Progenitor cell of endocrine pancreas (in vitro differentiated cells): ENCODE results near the gene C3AR1. TPM values are rescaled to one million over a fixed set of nuclear protein-coding genes. Genes with fewer than 3 reads are reported as not detected.

Source experiments
- DNase-seq: peaks from one replicate; pipeline ENCODE4 v3.0.0; 2021; ENCODE audit warnings: low spot score; ENCODE audit not compliant: unreplicated experiment
- H3K27ac Mint-ChIP-seq: 2 replicates; pipeline ENCODE4 v1.8.0; 2021; ENCODE audit warnings: mild to moderate bottlenecking, moderate library complexity, mixed read lengths
- H3K27me3 Mint-ChIP-seq: 2 replicates; pipeline ENCODE4 v1.8.0; 2021; ENCODE audit warnings: mixed read lengths
- H3K36me3 Mint-ChIP-seq: 2 replicates; pipeline ENCODE4 v1.8.0; 2022; ENCODE audit warnings: mixed read lengths; ENCODE audit not compliant: insufficient read depth
- H3K4me1 Mint-ChIP-seq: 2 replicates; pipeline ENCODE4 v1.8.0; 2021; ENCODE audit warnings: low read depth, mixed read lengths
- H3K4me3 Mint-ChIP-seq: 2 replicates; pipeline ENCODE4 v1.8.0; 2021; ENCODE audit warnings: low read depth, mild to moderate bottlenecking, moderate library complexity, mixed read lengths
- H3K9me3 Mint-ChIP-seq: 2 replicates; pipeline ENCODE4 v1.8.0; 2021; ENCODE audit warnings: low read depth, mixed read lengths
- total RNA-seq: library from RNA; stranded (reverse); gene quantifications from 2 replicates; pipeline ENCODE4 v1.2.1, GENCODE V29; 2021
- TF ChIP-seq, protein P1 (sequence below): fragments of 200-600 bp; sonication (generic); IDR thresholded peaks from one replicate; pipeline ENCODE4 v1.5.0; 2021; ENCODE audit warnings: antibody characterized with exemption, mild to moderate bottlenecking; ENCODE audit not compliant: unreplicated experiment

The C3AR1 gene
- total RNA-seq, 1 donor from 2014 or later: not detected

DNA sequence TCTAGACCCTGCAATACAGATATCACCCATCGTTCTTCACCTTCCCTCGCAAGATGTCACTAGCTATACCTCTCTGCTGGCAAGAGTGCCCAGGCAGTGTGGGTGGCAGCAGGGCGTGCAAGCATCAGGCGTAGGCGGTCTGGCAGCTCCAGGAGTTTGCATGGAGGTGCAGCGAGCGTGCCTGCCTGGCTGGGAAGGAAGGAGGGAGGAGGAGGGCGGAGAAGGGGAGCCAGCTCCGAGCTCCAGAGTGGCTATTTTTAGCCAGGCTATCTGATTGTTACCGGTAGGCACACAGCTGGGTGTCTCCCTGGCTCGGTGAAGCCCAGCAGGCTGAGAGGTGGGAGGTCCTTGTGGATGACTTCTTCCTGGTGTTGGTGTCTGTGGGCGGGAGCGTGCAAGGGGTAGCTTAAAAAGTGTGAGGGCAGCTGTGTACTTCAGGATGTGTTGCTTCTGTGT is 27.5 kb downstream of the C3AR1 start:
- Mint-ChIP-seq H3K4me3 (peak overlapping the region; percentile 0), H3K27ac (no peak overlapping the region), H3K9me3 (no peaks in the 10 kb centered on the region), H3K27me3 (no peaks in the 10 kb centered on the region), H3K36me3 (peaks cover 14% of the 10 kb centered on the region), H3K4me1 (peaks cover 29% of the 10 kb centered on the region)
- no peak for DNase-seq
- TF ChIP-seq, protein P1, sequence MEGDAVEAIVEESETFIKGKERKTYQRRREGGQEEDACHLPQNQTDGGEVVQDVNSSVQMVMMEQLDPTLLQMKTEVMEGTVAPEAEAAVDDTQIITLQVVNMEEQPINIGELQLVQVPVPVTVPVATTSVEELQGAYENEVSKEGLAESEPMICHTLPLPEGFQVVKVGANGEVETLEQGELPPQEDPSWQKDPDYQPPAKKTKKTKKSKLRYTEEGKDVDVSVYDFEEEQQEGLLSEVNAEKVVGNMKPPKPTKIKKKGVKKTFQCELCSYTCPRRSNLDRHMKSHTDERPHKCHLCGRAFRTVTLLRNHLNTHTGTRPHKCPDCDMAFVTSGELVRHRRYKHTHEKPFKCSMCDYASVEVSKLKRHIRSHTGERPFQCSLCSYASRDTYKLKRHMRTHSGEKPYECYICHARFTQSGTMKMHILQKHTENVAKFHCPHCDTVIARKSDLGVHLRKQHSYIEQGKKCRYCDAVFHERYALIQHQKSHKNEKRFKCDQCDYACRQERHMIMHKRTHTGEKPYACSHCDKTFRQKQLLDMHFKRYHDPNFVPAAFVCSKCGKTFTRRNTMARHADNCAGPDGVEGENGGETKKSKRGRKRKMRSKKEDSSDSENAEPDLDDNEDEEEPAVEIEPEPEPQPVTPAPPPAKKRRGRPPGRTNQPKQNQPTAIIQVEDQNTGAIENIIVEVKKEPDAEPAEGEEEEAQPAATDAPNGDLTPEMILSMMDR: no peak

GRCh38 chr12:8037947-8038346 is 28.2 kb downstream of the C3AR1 start:
- H3K27ac Mint-ChIP-seq: no peak overlapping the region

GRCh38 chr12:8037046-8037663 is 29.0 kb downstream of the C3AR1 start:
- H3K36me3 Mint-ChIP-seq: peaks cover 7% of the 10 kb centered on the region

More at GRCh38 chr12:8037947-8038346, 28.2 kb downstream of the C3AR1 start:
- Mint-ChIP-seq H3K4me1 (peaks cover 35% of the 10 kb centered on the region), H3K36me3 (peaks cover 10% of the 10 kb centered on the region), H3K4me3 (no peak overlapping the region), H3K9me3 (no peaks in the 10 kb centered on the region), H3K27me3 (no peaks in the 10 kb centered on the region)
- TF ChIP-seq, protein P1: no peak
- no peak for DNase-seq

DNA sequence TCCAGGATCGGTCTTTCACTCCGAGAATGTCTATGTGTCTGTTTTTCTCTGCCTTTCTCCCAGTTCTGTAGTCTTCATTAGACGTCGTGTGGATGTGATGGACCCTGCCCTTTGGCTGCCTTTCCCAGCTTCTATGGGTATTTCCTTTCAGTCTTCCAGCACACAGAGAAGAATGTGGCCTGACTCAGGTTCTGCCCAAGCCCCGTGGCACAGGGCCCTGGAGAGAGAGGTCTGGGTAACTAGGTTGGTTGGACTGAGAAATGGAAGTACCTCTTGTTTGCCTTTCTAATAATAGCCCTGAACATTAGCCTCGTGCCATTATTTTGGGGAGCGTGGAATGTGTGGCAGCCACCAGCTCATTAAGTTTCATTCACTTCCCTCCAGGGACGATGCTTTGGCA is 29.8 kb downstream of the C3AR1 start:
- Mint-ChIP-seq H3K4me3 (no peak overlapping the region), H3K36me3 (peaks cover 5% of the 10 kb centered on the region), H3K27ac (no peak overlapping the region), H3K4me1 (peaks cover 35% of the 10 kb centered on the region), H3K9me3 (no peaks in the 10 kb centered on the region), H3K27me3 (no peaks in the 10 kb centered on the region)
- DNase-seq: no peak
- TF ChIP-seq, protein P1: no peak

More at GRCh38 chr12:8037046-8037663, 29.0 kb downstream of the C3AR1 start:
- Mint-ChIP-seq H3K27me3 (no peaks in the 10 kb centered on the region), H3K27ac (no peak overlapping the region), H3K9me3 (no peaks in the 10 kb centered on the region), H3K4me1 (peaks cover 35% of the 10 kb centered on the region), H3K4me3 (no peak overlapping the region)
- no peak for DNase-seq
- TF ChIP-seq, protein P1: no peak

- no peaks in the 10 kb centered on the region for H3K9me3 Mint-ChIP-seq
- TF ChIP-seq, protein P1: no peak
- H3K27ac Mint-ChIP-seq: peak overlapping the region; percentile 2
- H3K36me3 Mint-ChIP-seq: peaks cover 2% of the 10 kb centered on the region
- DNase-seq: no peak
- peaks cover 35% of the 10 kb centered on the region for H3K4me1 Mint-ChIP-seq
- no peak overlapping the region for H3K4me3 Mint-ChIP-seq
- no peaks in the 10 kb centered on the region for H3K27me3 Mint-ChIP-seq
Observed at GRCh38 chr12:8035440-8036010, 30.6 kb downstream of the C3AR1 start.
